ENCODE data around the gene CCL22.

DNA sequence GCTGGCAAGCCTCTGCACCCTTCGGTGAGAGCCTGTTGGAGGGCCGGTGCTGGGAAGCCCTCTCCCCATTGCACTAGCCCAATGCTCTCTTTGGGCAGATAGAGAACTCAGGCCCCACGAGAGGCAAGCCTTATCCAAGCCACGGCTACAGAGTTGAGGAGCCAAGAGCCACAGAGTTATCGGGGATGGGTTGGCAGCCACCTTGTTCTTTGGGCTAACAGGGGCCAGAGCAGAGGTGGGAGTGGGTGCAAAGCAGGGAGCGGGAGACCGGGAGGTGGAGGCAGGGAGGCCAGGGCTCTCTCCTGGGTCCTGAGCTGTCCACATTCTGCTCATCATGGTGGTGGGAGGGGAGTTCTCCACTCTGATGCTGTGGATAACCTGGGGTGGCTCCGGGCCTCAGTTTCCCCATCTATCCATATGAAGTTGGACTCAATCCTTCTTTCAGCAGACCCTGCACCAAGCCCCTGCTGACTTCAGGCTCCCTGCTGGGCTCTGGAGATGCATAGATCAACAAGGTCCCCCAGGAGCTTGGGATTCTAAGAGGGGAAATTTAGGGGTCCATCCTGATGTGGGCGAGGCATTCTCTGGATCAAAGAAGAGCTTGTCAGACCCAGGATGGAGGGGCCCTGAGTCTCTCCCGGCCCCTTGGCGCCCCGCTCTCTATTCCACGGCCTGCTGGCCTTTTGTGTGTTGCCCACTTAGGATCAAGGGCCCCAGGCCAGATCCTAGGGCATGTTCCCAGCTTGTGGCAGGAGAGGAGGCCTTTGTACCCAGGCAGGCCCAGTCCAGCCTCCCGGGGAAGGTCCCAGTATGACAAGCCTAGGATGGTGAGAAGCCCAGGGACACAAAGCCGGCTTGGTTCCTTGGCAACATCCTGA, 13.2 kb downstream of the CCL22 start:
- TF ChIP-seq, protein P1, sequence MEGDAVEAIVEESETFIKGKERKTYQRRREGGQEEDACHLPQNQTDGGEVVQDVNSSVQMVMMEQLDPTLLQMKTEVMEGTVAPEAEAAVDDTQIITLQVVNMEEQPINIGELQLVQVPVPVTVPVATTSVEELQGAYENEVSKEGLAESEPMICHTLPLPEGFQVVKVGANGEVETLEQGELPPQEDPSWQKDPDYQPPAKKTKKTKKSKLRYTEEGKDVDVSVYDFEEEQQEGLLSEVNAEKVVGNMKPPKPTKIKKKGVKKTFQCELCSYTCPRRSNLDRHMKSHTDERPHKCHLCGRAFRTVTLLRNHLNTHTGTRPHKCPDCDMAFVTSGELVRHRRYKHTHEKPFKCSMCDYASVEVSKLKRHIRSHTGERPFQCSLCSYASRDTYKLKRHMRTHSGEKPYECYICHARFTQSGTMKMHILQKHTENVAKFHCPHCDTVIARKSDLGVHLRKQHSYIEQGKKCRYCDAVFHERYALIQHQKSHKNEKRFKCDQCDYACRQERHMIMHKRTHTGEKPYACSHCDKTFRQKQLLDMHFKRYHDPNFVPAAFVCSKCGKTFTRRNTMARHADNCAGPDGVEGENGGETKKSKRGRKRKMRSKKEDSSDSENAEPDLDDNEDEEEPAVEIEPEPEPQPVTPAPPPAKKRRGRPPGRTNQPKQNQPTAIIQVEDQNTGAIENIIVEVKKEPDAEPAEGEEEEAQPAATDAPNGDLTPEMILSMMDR (IDR thresholded peaks at IDR 0.05): no peak
- TF ChIP-seq, protein P2, sequence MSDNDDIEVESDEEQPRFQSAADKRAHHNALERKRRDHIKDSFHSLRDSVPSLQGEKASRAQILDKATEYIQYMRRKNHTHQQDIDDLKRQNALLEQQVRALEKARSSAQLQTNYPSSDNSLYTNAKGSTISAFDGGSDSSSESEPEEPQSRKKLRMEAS (IDR thresholded peaks at IDR 0.05): no peak
- TF ChIP-seq NR3C1 (IDR thresholded peaks at IDR 0.05): no peak

Measured in A549 (cell line).